ENCODE data around the gene OR2AG1.

The OR2AG1 gene

DNA sequence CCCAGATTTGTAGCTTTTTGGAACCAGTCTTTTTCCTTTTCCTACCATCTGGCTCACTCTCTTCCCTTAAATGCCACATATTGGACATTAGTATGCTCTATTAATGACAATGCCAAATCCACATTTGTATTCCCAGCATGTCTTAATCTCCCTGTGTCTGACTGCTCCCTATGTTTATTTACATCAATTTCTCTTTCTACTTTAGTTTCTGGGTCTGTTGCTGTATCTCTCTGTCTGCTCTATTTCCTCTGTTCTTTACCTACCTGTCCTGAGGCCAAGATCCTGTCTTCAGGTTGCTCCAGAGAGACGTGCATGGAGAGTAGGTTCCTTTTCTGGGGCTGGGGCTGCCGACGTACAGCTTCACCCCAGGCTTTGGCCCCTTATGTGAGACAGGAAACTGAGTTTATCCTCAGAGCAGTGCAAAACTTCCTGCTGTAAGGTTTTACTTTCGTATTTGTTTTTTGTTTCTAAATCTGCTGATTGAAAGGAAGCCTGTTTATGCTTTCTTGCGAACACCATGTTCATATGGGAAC lies 36.7 kb upstream of the OR2AG1 start:
- no peaks in the 10 kb centered on the region for H3K27me3 ChIP-seq (ENCODE audit: insufficient read depth, low read depth, severe bottlenecking)
- no peak overlapping the region for H3K27ac ChIP-seq
- H3K4me3 ChIP-seq (ENCODE audit: low read depth, low read length) = no peak overlapping the region

DNA sequence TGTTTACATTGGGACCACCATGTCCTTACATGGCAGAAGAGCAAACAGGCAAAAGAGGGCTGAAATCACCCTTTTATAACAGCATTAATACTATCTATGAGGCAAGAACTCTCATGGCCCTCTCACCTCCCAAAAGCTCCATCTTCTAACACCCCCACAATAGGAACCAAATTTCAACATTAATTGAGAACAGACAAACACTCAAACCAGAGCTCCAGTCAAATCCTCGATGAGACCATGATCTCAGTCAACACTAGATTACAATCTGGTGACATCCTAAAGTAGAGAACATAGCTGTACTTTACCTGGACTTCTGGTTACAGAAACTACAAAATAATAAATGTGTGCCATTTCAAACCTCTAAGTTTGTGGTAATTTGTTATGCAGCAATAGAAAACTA lies 36.2 kb upstream of the OR2AG1 start:
- TF ChIP-seq, protein P1, sequence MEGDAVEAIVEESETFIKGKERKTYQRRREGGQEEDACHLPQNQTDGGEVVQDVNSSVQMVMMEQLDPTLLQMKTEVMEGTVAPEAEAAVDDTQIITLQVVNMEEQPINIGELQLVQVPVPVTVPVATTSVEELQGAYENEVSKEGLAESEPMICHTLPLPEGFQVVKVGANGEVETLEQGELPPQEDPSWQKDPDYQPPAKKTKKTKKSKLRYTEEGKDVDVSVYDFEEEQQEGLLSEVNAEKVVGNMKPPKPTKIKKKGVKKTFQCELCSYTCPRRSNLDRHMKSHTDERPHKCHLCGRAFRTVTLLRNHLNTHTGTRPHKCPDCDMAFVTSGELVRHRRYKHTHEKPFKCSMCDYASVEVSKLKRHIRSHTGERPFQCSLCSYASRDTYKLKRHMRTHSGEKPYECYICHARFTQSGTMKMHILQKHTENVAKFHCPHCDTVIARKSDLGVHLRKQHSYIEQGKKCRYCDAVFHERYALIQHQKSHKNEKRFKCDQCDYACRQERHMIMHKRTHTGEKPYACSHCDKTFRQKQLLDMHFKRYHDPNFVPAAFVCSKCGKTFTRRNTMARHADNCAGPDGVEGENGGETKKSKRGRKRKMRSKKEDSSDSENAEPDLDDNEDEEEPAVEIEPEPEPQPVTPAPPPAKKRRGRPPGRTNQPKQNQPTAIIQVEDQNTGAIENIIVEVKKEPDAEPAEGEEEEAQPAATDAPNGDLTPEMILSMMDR (IDR thresholded peaks at IDR 0.05; ENCODE audit: low read depth, low read length) = no peak
- H3K27ac ChIP-seq = no peak overlapping the region
- no peaks in the 10 kb centered on the region for H3K27me3 ChIP-seq (ENCODE audit: insufficient read depth, low read depth, severe bottlenecking)
- no peak overlapping the region for H3K4me3 ChIP-seq (ENCODE audit: low read depth, low read length)
- H3K36me3 ChIP-seq = no peaks in the 10 kb centered on the region
- no peak for DNase-seq
- H3K9me3 ChIP-seq (ENCODE audit: severe bottlenecking) = no peaks in the 10 kb centered on the region

More for the DNA sequence above, 36.7 kb upstream of the OR2AG1 start:
- no peak for DNase-seq
- H3K9me3 ChIP-seq (ENCODE audit: severe bottlenecking) = no peaks in the 10 kb centered on the region
- H3K36me3 ChIP-seq = no peaks in the 10 kb centered on the region
- TF ChIP-seq, protein P1 (IDR thresholded peaks at IDR 0.05; ENCODE audit: low read depth, low read length) = no peak

DNA sequence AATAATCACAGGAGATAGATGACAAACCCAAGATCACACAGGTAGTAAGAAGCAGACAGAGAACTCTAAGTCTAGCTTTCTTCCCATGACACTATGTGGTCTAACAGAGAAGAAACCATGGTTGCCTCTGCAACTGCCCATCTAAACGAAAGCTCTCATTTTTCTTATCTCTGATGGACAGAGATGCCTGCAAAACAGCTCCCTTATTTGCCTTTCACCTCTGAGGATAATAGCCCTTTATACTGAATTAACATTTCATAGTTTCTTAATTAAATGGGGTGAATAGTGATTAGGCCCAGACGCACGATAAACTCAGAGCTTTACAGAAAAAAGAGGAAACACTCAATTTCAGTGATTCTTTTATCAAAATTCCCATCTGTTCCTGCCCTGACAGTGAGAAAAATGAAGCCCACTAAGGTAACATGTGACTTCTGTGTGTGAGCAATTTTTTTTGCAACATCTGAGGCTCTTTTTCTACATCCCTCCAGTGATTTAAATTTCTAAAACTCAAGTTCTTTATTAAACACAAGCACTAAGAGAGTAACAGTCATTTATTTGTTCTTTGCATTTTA lies 35.6 kb upstream of the OR2AG1 start:
- TF ChIP-seq, protein P1 (IDR thresholded peaks at IDR 0.05; ENCODE audit: low read depth, low read length) = no peak
- H3K27ac ChIP-seq = no peak overlapping the region
- no peak overlapping the region for H3K4me3 ChIP-seq (ENCODE audit: low read depth, low read length)
- no peaks in the 10 kb centered on the region for H3K9me3 ChIP-seq (ENCODE audit: severe bottlenecking)
- DNase-seq = no peak
- no peaks in the 10 kb centered on the region for H3K36me3 ChIP-seq
- H3K27me3 ChIP-seq (ENCODE audit: insufficient read depth, low read depth, severe bottlenecking) = no peaks in the 10 kb centered on the region

GRCh38 chr11:6755303-6755952 lies 27.4 kb upstream of the OR2AG1 start:
- Histone ChIP-seq H3K27ac (no peak overlapping the region), H3K9me3 (ENCODE audit: severe bottlenecking) (no peaks in the 10 kb centered on the region), H3K4me3 (ENCODE audit: low read depth, low read length) (no peak overlapping the region), H3K36me3 (no peaks in the 10 kb centered on the region), H3K27me3 (ENCODE audit: insufficient read depth, low read depth, severe bottlenecking) (no peaks in the 10 kb centered on the region)
- DNase-seq = peak; percentile 33
- TF ChIP-seq, protein P1 (IDR thresholded peaks at IDR 0.05; ENCODE audit: low read depth, low read length) = peak; percentile 70

GRCh38 chr11:6755953-6756347 lies 26.9 kb upstream of the OR2AG1 start:
- TF ChIP-seq, protein P1 (IDR thresholded peaks at IDR 0.05; ENCODE audit: low read depth, low read length) = no peak
- Histone ChIP-seq H3K9me3 (ENCODE audit: severe bottlenecking) (no peaks in the 10 kb centered on the region), H3K36me3 (no peaks in the 10 kb centered on the region), H3K27me3 (ENCODE audit: insufficient read depth, low read depth, severe bottlenecking) (no peaks in the 10 kb centered on the region), H3K27ac (no peak overlapping the region), H3K4me3 (ENCODE audit: low read depth, low read length) (no peak overlapping the region)
- DNase-seq = no peak

Data from WERI-Rb-1 (cell line).